Naive thymus-derived CD4-positive, alpha-beta T cell (primary cell): ENCODE results near the gene METAP1D. TPM values are rescaled to one million over a fixed set of nuclear protein-coding genes. Genes with fewer than 3 reads are reported as not detected.
A peak's percentile ranks its signal among the peaks of the same experiment; 100 is the strongest.

Experiments
- ATAC-seq: fragments of 150-1000 bp; cut with Tn5 transposase; 2 replicates; pipeline ENCODE4 v1.10.0; 2021; ENCODE audit warnings: mild to moderate bottlenecking, moderate library complexity
- CTCF ChIA-PET: fragments of 350-600 bp; sonication (Branson Sonifier 250); formaldehyde crosslinking; loops from one replicate; lab custom pipeline; 2021; ENCODE audit warnings: antibody characterized with exemption; lab: Charles Lee
- POLR2A ChIA-PET: fragments of 350-600 bp; sonication (Branson Sonifier 250); formaldehyde crosslinking; loops from one replicate; lab custom pipeline; 2021; ENCODE audit warnings: antibody characterized with exemption, inconsistent platforms; lab: Charles Lee
- DNase-seq, 9 donors: peaks; one replicate each; pipeline versions ENCODE4 v3.0.0 to v3.0.0-alpha.2; 2020 to 2022; ENCODE audit warnings: mixed read lengths in 1 of 9
- H3K27ac ChIP-seq: one replicate; pipeline ENCODE4 v1.7.0; 2013; ENCODE audit warnings: mild to moderate bottlenecking, low read depth, low read length, moderate library complexity
- H3K27me3 ChIP-seq, 2 donors: one replicate each; pipeline ENCODE4 v1.7.0; 2013; ENCODE audit warnings: low read length in 2 of 2, mild to moderate bottlenecking in 2 of 2, moderate library complexity in 2 of 2; ENCODE audit not compliant: control insufficient read depth in 2 of 2, insufficient read depth in 2 of 2
- H3K36me3 ChIP-seq, 3 experiments: 1 replicate in 2 of 3; 2 replicates in 1 of 3; pipeline ENCODE4 v1.7.0; 2013; ENCODE audit warnings: low read length in 3 of 3, mild to moderate bottlenecking in 3 of 3, moderate library complexity in 1 of 3; ENCODE audit not compliant: insufficient read depth in 3 of 3, control insufficient read depth in 2 of 3
- H3K4me1 ChIP-seq, 2 donors: one replicate each; pipeline ENCODE4 v1.7.0; 2013; ENCODE audit warnings: low read length in 2 of 2, mild to moderate bottlenecking in 2 of 2, moderate library complexity in 1 of 2; ENCODE audit not compliant: control insufficient read depth in 2 of 2, insufficient read depth in 2 of 2
- H3K4me3 ChIP-seq: 2 replicates; pipeline ENCODE4 v1.7.0; 2013; ENCODE audit warnings: mild to moderate bottlenecking, low read length
- H3K9me3 ChIP-seq, 3 experiments: 1 replicate in 2 of 3; 2 replicates in 1 of 3; pipeline ENCODE4 v1.7.0; 2013; ENCODE audit warnings: low read length in 3 of 3; ENCODE audit not compliant: control insufficient read depth in 2 of 3
- H3K27ac Mint-ChIP-seq, 9 donors: one replicate each; pipeline ENCODE4 v1.8.0; 2020 to 2022; ENCODE audit warnings: mixed read lengths in 9 of 9, mild to moderate bottlenecking in 8 of 9, moderate library complexity in 5 of 9, inconsistent platforms in 2 of 9
- H3K27me3 Mint-ChIP-seq, 5 donors: one replicate each; pipeline ENCODE4 v1.8.0; 2021 to 2022; ENCODE audit warnings: mixed read lengths in 5 of 5, mild to moderate bottlenecking in 1 of 5
- H3K36me3 Mint-ChIP-seq, 5 donors: one replicate each; pipeline ENCODE4 v1.8.0; 2020 to 2022; ENCODE audit warnings: mixed read lengths in 5 of 5, mild to moderate bottlenecking in 3 of 5, inconsistent platforms in 1 of 5
- H3K4me1 Mint-ChIP-seq, 7 donors: one replicate each; pipeline ENCODE4 v1.8.0; 2020 to 2022; ENCODE audit warnings: mixed read lengths in 7 of 7, mild to moderate bottlenecking in 3 of 7, inconsistent platforms in 1 of 7
- H3K4me3 Mint-ChIP-seq, 10 donors: one replicate each; pipeline ENCODE4 v1.8.0; 2020 to 2022; ENCODE audit warnings: mild to moderate bottlenecking in 10 of 10, mixed read lengths in 10 of 10, moderate library complexity in 6 of 10, inconsistent platforms in 2 of 10
- H3K9me3 Mint-ChIP-seq, 11 donors: one replicate each; pipeline ENCODE4 v1.8.0; 2020 to 2022; ENCODE audit warnings: mixed read lengths in 11 of 11, mild to moderate bottlenecking in 4 of 11, inconsistent platforms in 1 of 11, moderate library complexity in 1 of 11
- intact Hi-C, 2 donors: fragments of 100-400 bp; cut with micrococcal nuclease; formaldehyde crosslinking; loops; one replicate each; pipeline ENCODE4 v1.15.1; 2023
- polyA plus RNA-seq, 2 donors: library from polyadenylated mRNA; unstranded; fragments of 300-500 nt; fragmentation: Illumina TruSeq; gene quantifications; one replicate each; pipeline ENCODE4 v1.2.3, GENCODE V29; 2021
- total RNA-seq, 6 experiments: library from RNA in 5 of 6; stranded (reverse) in 5 of 6; gene quantifications; 1 replicate in 5 of 6; 2 replicates in 1 of 6; pipeline ENCODE4 v1.2.3 and lab custom pipeline; 2021 to 2026

Gene METAP1D
- total and polyA plus RNA-seq, 7 experiments from 2014 or later, result 3.3 to 12.2 (median 5.6) TPM

- ATAC-seq, result peak; percentile 65
These were observed 80.3 kb downstream of the METAP1D start for GRCh38 chr2:172079838-172080640.

DNA sequence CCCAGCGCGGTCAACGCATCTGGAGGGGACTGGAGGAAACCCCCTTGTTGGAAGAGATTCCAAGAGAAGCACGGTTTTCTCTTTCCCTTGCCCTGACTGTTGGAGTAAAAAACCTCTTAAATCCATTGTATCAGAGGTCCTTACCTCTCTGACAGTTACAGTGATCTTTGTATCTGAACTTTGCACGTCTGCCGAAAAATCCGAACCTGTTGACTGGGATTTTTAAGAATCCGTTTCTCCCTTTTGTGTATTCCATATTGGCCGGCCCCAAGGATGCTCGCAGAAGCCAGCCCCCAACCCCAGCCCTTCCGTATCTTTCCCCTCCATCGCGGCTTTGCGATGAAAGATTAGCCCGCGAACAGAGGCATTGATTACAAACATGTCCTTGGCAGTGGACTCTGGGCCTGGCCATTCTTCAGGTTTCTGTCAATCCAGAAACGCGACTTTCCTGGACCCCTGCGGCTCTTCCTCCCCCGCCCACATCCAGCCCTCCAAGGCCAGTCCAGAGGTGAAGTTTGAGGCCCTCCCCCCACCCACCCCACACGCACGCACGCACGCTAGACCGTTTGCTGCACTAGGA, 81.0 kb downstream of the METAP1D start:
- Mint-ChIP-seq H3K36me3 (peaks cover 0 to 8% (median 4%) of the 10 kb centered on the region in 5 donors), H3K4me1 (peaks cover 14 to 43% (median 30%) of the 10 kb centered on the region in 7 donors), H3K27ac (peak overlapping the region in 8 of 9 donors; percentile 59 to 91 (median 73)), H3K9me3 (peaks cover 0 to 39% (median 6%) of the 10 kb centered on the region in 11 donors), H3K27me3 (peaks cover 63 to 89% (median 69%) of the 10 kb centered on the region in 5 donors), H3K4me3 (peak overlapping the region in 5 of 10 donors; percentile 33 to 73 (median 33))
- Histone ChIP-seq H3K9me3 (peaks cover 0 to 9% (median 0%) of the 10 kb centered on the region in 3 experiments), H3K27ac (no peak overlapping the region), H3K36me3 (no peaks in the 10 kb centered on the region), H3K27me3 (peaks cover 59 to 63% of the 10 kb centered on the region in 2 donors), H3K4me1 (peaks cover 29 to 32% of the 10 kb centered on the region in 2 donors), H3K4me3 (no peak overlapping the region)
- DNase-seq (peak in 3 of 9 donors; percentile 8 to 16 (median 14)), ATAC-seq (no peak)
- ChIA-PET POLR2A (interaction anchor here (1.0 to 3.7 kb wide), 2 partner anchors 12 to 15 kb away, joined by 3 to 21 read pairs; no protein-coding TSS in a partner anchor), CTCF (no interaction called here)
- intact Hi-C loops, result loop anchor here (5.0 to 10.0 kb wide), 2 partner anchors 138 to 1366 kb away; partner anchors contain the start of gene SP5 (in 1 of the 2)

More at GRCh38 chr2:172079838-172080640, 80.3 kb downstream of the METAP1D start:
- no peak overlapping the region for H3K27ac ChIP-seq
- Mint-ChIP-seq H3K27ac (peak overlapping the region in 8 of 9 donors; percentile 34 to 86 (median 74)), H3K4me1 (peaks cover 7 to 36% (median 24%) of the 10 kb centered on the region in 7 donors), H3K27me3 (peaks cover 60 to 89% (median 66%) of the 10 kb centered on the region in 5 donors), H3K9me3 (peaks cover 0 to 34% (median 6%) of the 10 kb centered on the region in 11 donors), H3K4me3 (peak overlapping the region in 5 of 10 donors; percentile 29 to 70 (median 68)), H3K36me3 (peaks cover 0 to 8% (median 4%) of the 10 kb centered on the region in 5 donors)
- H3K9me3 ChIP-seq, result peaks cover 0 to 9% (median 0%) of the 10 kb centered on the region in 3 experiments
- DNase-seq, result peak in 3 of 9 donors; percentile 9 to 21 (median 9)
- peaks cover 53 to 56% of the 10 kb centered on the region in 2 donors for H3K27me3 ChIP-seq
- POLR2A ChIA-PET, result interaction anchor here (0.6 to 1.0 kb wide), 2 partner anchors 16 to 175 kb away, joined by 3 read pairs; no protein-coding TSS in a partner anchor
- H3K36me3 ChIP-seq, result no peaks in the 10 kb centered on the region
- intact Hi-C loops, result loop anchor here (5.0 to 10.0 kb wide), 2 partner anchors 138 to 1365 kb away; partner anchors contain the start of gene SP5 (in 1 of the 2)
- peaks cover 24 to 25% of the 10 kb centered on the region in 2 donors for H3K4me1 ChIP-seq
- CTCF ChIA-PET, result interaction anchor here (0.7 to 1.2 kb wide), 2 partner anchors 22 to 237 kb away, joined by 3 to 4 read pairs; no protein-coding TSS in a partner anchor
- no peak overlapping the region for H3K4me3 ChIP-seq

DNA sequence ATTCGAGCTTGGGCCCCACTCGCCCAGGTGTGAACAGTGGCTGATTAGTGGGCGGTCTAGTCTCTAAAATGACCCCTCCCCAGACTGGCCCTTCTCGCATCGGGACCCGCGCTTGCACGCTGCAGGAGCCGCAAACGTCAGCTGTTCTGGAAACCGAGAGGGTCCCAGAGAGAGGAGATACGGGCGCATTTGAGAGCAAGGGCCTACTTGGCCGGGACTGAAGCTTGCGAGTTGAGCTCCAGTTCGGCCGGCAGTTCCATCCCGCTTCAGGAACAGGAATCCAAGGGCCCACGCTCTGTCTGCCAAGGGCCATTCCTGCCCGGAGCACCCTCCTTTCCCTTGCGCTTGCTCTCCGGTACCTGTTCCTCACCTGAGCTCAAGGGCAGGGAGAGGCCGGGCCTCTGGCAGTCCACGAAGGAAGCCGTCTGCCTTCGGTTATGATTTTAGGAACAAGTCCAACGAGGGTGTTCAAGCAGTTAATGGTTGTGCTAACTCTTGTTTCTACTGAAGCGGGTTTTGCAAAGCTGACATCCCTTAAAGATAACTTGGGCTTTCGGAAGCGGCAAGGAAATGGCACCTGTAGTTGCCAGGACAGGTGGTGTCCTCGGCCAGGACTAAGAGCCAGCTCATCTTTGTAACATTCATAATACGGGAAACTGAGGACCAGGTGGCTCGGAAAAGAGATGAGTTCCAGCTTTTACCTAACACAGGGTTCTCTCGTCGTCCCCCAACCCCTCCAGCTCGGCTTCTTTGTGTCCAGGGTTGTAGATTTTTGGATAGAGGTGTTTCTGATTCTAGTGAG, 81.7 kb downstream of the METAP1D start:
- peaks cover 0 to 8% (median 4%) of the 10 kb centered on the region in 5 donors for H3K36me3 Mint-ChIP-seq
- CTCF ChIA-PET, result interaction anchor here (0.6 to 1.1 kb wide), 3 partner anchors 10 to 153 kb away, joined by 3 read pairs; no protein-coding TSS in a partner anchor
- peaks cover 60 to 70% of the 10 kb centered on the region in 2 donors for H3K27me3 ChIP-seq
- H3K4me3 ChIP-seq, result no peak overlapping the region
- no peaks in the 10 kb centered on the region for H3K36me3 ChIP-seq
- peaks cover 0 to 9% (median 0%) of the 10 kb centered on the region in 3 experiments for H3K9me3 ChIP-seq
- H3K27ac Mint-ChIP-seq, result peak overlapping the region in 6 of 9 donors; percentile 36 to 91 (median 78)
- H3K4me1 ChIP-seq, result peaks cover 36 to 39% of the 10 kb centered on the region in 2 donors
- POLR2A ChIA-PET, result interaction anchor here (1.5 to 3.7 kb wide), 2 partner anchors 11 to 18 kb away, joined by 6 to 21 read pairs; no protein-coding TSS in a partner anchor
- H3K9me3 Mint-ChIP-seq, result peaks cover 0 to 40% (median 6%) of the 10 kb centered on the region in 11 donors
- H3K4me1 Mint-ChIP-seq, result peaks cover 20 to 50% (median 36%) of the 10 kb centered on the region in 7 donors
- DNase-seq (peak in 4 of 9 donors; percentile 9 to 31 (median 22)), ATAC-seq (no peak)
- H3K27me3 Mint-ChIP-seq, result peaks cover 66 to 91% (median 70%) of the 10 kb centered on the region in 5 donors
- H3K27ac ChIP-seq, result no peak overlapping the region
- H3K4me3 Mint-ChIP-seq, result peak overlapping the region in 3 of 10 donors; percentile 39 to 83 (median 70)
- intact Hi-C loops, result loop anchor here (5.0 to 10.0 kb wide), 2 partner anchors 139 to 1367 kb away; partner anchors contain the start of gene SP5 (in 1 of the 2)

DNA sequence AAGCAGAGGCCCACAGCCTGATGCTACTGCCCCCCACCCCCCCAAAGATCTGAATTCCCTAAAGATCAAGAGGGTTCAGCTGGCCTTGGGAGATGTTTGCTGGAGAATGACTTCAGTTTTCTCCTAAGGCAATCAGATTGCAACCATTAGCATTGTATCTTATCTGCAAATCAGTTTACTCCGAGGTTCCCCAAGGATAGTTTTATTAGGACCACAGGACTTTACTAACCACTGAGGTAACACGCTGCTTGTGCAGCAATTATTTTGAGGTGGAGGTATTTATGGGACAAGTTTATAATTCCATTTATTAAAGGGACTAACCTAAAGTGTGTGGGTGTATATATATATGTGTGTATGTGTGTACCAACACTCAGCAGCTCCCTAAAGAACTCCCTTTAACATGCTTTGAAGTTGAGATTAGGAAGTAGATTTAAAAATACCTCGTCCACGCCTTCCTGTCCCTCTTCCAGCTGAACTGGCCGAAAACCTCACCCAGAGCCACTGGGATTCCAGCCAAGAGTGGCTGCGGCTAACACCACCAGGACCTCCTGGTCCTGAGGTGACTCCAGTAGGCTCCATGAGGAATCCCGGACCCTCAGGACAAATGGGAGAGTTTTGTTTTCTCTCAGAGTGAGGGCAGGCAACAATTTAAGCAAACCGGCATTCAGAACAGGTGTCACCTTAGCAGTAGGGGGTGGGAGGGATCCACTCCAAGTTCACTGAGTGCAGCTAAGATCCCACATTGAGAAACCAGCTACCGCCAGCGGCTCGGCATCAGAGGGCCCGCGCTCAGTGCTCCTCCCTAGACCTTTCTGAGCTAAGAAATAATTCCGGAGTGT, 82.6 kb downstream of the METAP1D start:
- H3K9me3 ChIP-seq, result peaks cover 0 to 9% (median 0%) of the 10 kb centered on the region in 3 experiments

More for the DNA sequence above, 82.6 kb downstream of the METAP1D start:
- intact Hi-C loops, result loop anchor here (5.0 to 10.0 kb wide), 2 partner anchors 140 to 1368 kb away; partner anchors contain the start of gene SP5 (in 1 of the 2)
- Mint-ChIP-seq H3K4me3 (peak overlapping the region in 4 of 10 donors; percentile 4 to 83 (median 54)), H3K36me3 (peaks cover 0 to 10% (median 4%) of the 10 kb centered on the region in 5 donors), H3K4me1 (peaks cover 29 to 59% (median 44%) of the 10 kb centered on the region in 7 donors), H3K9me3 (peaks cover 0 to 49% (median 6%) of the 10 kb centered on the region in 11 donors), H3K27me3 (peaks cover 72 to 94% (median 79%) of the 10 kb centered on the region in 5 donors), H3K27ac (peak overlapping the region in 6 of 9 donors; percentile 8 to 86 (median 37))
- Histone ChIP-seq H3K4me3 (no peak overlapping the region), H3K27ac (no peak overlapping the region), H3K36me3 (no peaks in the 10 kb centered on the region), H3K4me1 (peaks cover 45 to 47% of the 10 kb centered on the region in 2 donors), H3K27me3 (peaks cover 69 to 79% of the 10 kb centered on the region in 2 donors)
- ChIA-PET CTCF (interaction anchor here (0.6 to 1.1 kb wide), 6 partner anchors 10 to 191 kb away, joined by 3 to 4 read pairs (median 3); no protein-coding TSS in a partner anchor), POLR2A (interaction anchor here (0.6 to 3.7 kb wide), 5 partner anchors 10 to 1211 kb away, joined by 3 to 21 read pairs (median 6); no protein-coding TSS in a partner anchor)
- ATAC-seq, result no peak
- peak in 2 of 9 donors; percentile 11 to 24 for DNase-seq
